H1 (cell line): ENCODE measurements around the gene KRT3. TPM values are rescaled to one million over a fixed set of nuclear protein-coding genes. Genes with fewer than 3 reads are reported as not detected.

ENCODE experiments used
- CTCF ChIA-PET: fragments of 300-600 bp; sonication (Branson Sonifier 250); formaldehyde crosslinking; loops from one replicate; lab custom pipeline; 2021; ENCODE audit not compliant: partially characterized antibody; lab: Charles Lee
- POLR2A ChIA-PET: fragments of 300-600 bp; sonication (Branson Sonifier 250); formaldehyde crosslinking; loops from one replicate; lab custom pipeline; 2021; ENCODE audit warnings: inconsistent platforms; ENCODE audit not compliant: partially characterized antibody; lab: Charles Lee
- DNase-seq, 2 experiments: peaks; one replicate each; pipeline versions ENCODE4 v3.0.0 to v3.0.0-alpha.2; 2010 to 2022; ENCODE audit warnings: low spot score in 2 of 2, low read depth in 1 of 2, mixed read lengths in 1 of 2
- FAIRE-seq: peaks from 2 replicates; lab custom pipeline; 2011; peaks lifted over from hg19 to GRCh38; lab: Jason Lieb, UNC
- H2AFZ ChIP-seq: 2 replicates; pipeline ENCODE4 v1.8.1; 2012; ENCODE audit warnings: low read length, inconsistent platforms
- H2AK5ac ChIP-seq: 2 replicates; pipeline ENCODE4 v1.6.1; 2013; ENCODE audit warnings: low read depth, low read length
- H2BK120ac ChIP-seq: replicated peaks from 2 replicates; pipeline ENCODE3; 2013; ENCODE audit warnings: low read depth, low read length, inconsistent platforms
- H2BK12ac ChIP-seq: 2 replicates; pipeline ENCODE4 v1.6.1; 2013; ENCODE audit warnings: low read depth, low read length
- H2BK15ac ChIP-seq: 2 replicates; pipeline ENCODE4 v1.6.1; 2013; ENCODE audit warnings: low read length
- H2BK20ac ChIP-seq: 2 replicates; pipeline ENCODE4 v1.6.1; 2013; ENCODE audit warnings: low read length
- H2BK5ac ChIP-seq: 2 replicates; pipeline ENCODE4 v1.6.1; 2013; ENCODE audit warnings: low read depth, low read length
- H3K14ac ChIP-seq: 2 replicates; pipeline ENCODE4 v1.6.1; 2013; ENCODE audit warnings: inconsistent platforms; ENCODE audit not compliant: insufficient read length
- H3K18ac ChIP-seq: 2 replicates; pipeline ENCODE4 v1.6.1; 2013; ENCODE audit warnings: low read length; ENCODE audit errors: extremely low read depth
- H3K23ac ChIP-seq: 2 replicates; pipeline ENCODE4 v1.6.1; 2013; ENCODE audit warnings: inconsistent platforms; ENCODE audit not compliant: insufficient read length
- H3K23me2 ChIP-seq: 2 replicates; pipeline ENCODE4 v1.6.1; 2013; ENCODE audit warnings: low read depth, low read length
- H3K27ac ChIP-seq: 2 replicates; pipeline ENCODE4 v1.6.1; 2011; ENCODE audit warnings: low read depth, low read length, inconsistent platforms
- H3K27me3 ChIP-seq, 4 experiments: replicated peaks in 1 of 4; 1 replicate in 1 of 4; 2 replicates in 3 of 4; pipeline versions ENCODE4 v1.6.1 to v1.8.1; 2011 to 2013; ENCODE audit warnings: low read length in 3 of 4, mild to moderate bottlenecking in 3 of 4, inconsistent platforms in 2 of 4, mixed read lengths in 2 of 4, moderate library complexity in 1 of 4; ENCODE audit not compliant: control insufficient read depth in 3 of 4, insufficient read depth in 3 of 4; ENCODE audit errors: extremely low read depth in 1 of 4
- H3K36me3 ChIP-seq, 4 experiments: 2 replicates each; pipeline versions ENCODE4 v1.6.1 to v1.8.1; 2011 to 2013; ENCODE audit warnings: mild to moderate bottlenecking in 4 of 4, low read length in 3 of 4, moderate library complexity in 2 of 4, control low read depth in 1 of 4, inconsistent platforms in 1 of 4; ENCODE audit not compliant: insufficient read depth in 4 of 4, control insufficient read depth in 2 of 4
- H3K4ac ChIP-seq: replicated peaks from 2 replicates; pipeline ENCODE3; 2013; ENCODE audit warnings: low read length, low read depth, mixed read lengths, inconsistent platforms; ENCODE audit not compliant: insufficient read length
- H3K4me1 ChIP-seq, 4 experiments: replicated peaks in 1 of 4; 1 replicate in 1 of 4; 2 replicates in 3 of 4; pipeline versions ENCODE4 v1.6.1 to v1.8.1; 2011 to 2013; ENCODE audit warnings: low read length in 3 of 4, inconsistent platforms in 2 of 4, mixed read lengths in 1 of 4; ENCODE audit not compliant: insufficient read depth in 4 of 4, control insufficient read depth in 3 of 4
- H3K4me2 ChIP-seq, 2 experiments: 2 replicates each; pipeline versions ENCODE4 v1.6.1 to v1.8.1; 2011 to 2013; ENCODE audit warnings: low read depth in 2 of 2, low read length in 2 of 2, control low read depth in 1 of 2, inconsistent platforms in 1 of 2, mild to moderate bottlenecking in 1 of 2; ENCODE audit not compliant: insufficient read depth in 1 of 2
- H3K4me3 ChIP-seq, 4 experiments: fragments of 200-600, 300-600 bp in 1 of 4; sonication (generic), shearing (Covaris generic), sonication (Bioruptor Twin) in 1 of 4; 2 replicates each; pipeline versions ENCODE4 v1.5.1 to v1.8.1; 2011 to 2016; ENCODE audit warnings: low read length in 4 of 4, low read depth in 3 of 4, control low read depth in 2 of 4, inconsistent platforms in 2 of 4, mild to moderate bottlenecking in 2 of 4, mixed read lengths in 1 of 4, moderate library complexity in 1 of 4; ENCODE audit not compliant: insufficient read depth in 2 of 4; ENCODE audit errors: extremely low read depth in 1 of 4
- H3K56ac ChIP-seq: replicated peaks from 2 replicates; pipeline ENCODE3; 2013; ENCODE audit warnings: low read depth, mild to moderate bottlenecking, mixed read lengths, low read length, inconsistent platforms; ENCODE audit not compliant: insufficient read length
- H3K79me1 ChIP-seq: 2 replicates; pipeline ENCODE4 v1.6.1; 2013; ENCODE audit warnings: low read depth, low read length, control low read depth
- H3K79me2 ChIP-seq, 2 experiments: 2 replicates each; pipeline versions ENCODE4 v1.6.1 to v1.8.1; 2012 to 2013; ENCODE audit warnings: low read length in 2 of 2, mild to moderate bottlenecking in 2 of 2, inconsistent platforms in 1 of 2; ENCODE audit not compliant: insufficient read depth in 2 of 2, control insufficient read depth in 1 of 2
- H3K9ac ChIP-seq, 4 experiments: replicated peaks in 1 of 4; 1 replicate in 1 of 4; 2 replicates in 3 of 4; pipeline versions ENCODE4 v1.6.1 to v1.8.1; 2011 to 2013; ENCODE audit warnings: low read depth in 3 of 4, low read length in 3 of 4, control low read depth in 2 of 4, mild to moderate bottlenecking in 2 of 4, moderate library complexity in 2 of 4, inconsistent platforms in 1 of 4; ENCODE audit errors: extremely low read depth in 1 of 4
- H3K9me3 ChIP-seq, 2 experiments: 2 replicates each; pipeline versions ENCODE4 v1.6.1 to v1.8.1; 2012 to 2013; ENCODE audit warnings: mild to moderate bottlenecking in 2 of 2, moderate library complexity in 2 of 2, control low read depth in 1 of 2, inconsistent platforms in 1 of 2, low read depth in 1 of 2, low read length in 1 of 2, mixed read lengths in 1 of 2; ENCODE audit not compliant: insufficient read depth in 2 of 2
- H4K20me1 ChIP-seq, 2 experiments: replicated peaks in 1 of 2; 2 replicates each; pipeline versions ENCODE3 to v1.8.1; 2011 to 2013; ENCODE audit warnings: inconsistent platforms in 2 of 2, low read length in 2 of 2, mild to moderate bottlenecking in 1 of 2; ENCODE audit not compliant: insufficient read depth in 2 of 2, control insufficient read depth in 1 of 2
- H4K5ac ChIP-seq: 2 replicates; pipeline ENCODE4 v1.6.1; 2013; ENCODE audit warnings: low read length, low read depth, mixed read lengths, inconsistent platforms; ENCODE audit not compliant: insufficient read length
- H4K8ac ChIP-seq: 2 replicates; pipeline ENCODE4 v1.8.0; 2013; ENCODE audit warnings: mild to moderate bottlenecking, moderate library complexity, low read length, inconsistent platforms; ENCODE audit not compliant: insufficient read depth; ENCODE audit errors: extremely low read depth
- H4K91ac ChIP-seq: replicated peaks from 2 replicates; pipeline ENCODE3; 2013; ENCODE audit warnings: low read length, mixed read lengths, inconsistent platforms; ENCODE audit not compliant: insufficient read length
- EGR1 ChIP-seq: IDR thresholded peaks from 2 replicates; pipeline ENCODE4 v1.6.1; 2011; ENCODE audit warnings: low read depth, low read length, borderline replicate concordance
- FOSL1 ChIP-seq: IDR thresholded peaks from 2 replicates; pipeline ENCODE4 v1.6.1; 2011; ENCODE audit warnings: mild to moderate bottlenecking, low read depth, low read length, moderate library complexity; ENCODE audit not compliant: insufficient read depth
- HDAC2 ChIP-seq, 2 experiments: fragments of 300-600 bp in 1 of 2; sonication (generic) in 1 of 2; IDR thresholded peaks; 2 replicates each; pipeline ENCODE4 v1.6.1; 2011 to 2012; ENCODE audit warnings: low read depth in 2 of 2, low read length in 2 of 2, mild to moderate bottlenecking in 2 of 2, moderate library complexity in 2 of 2, borderline replicate concordance in 1 of 2, inconsistent platforms in 1 of 2
- HDAC6 ChIP-seq: IDR thresholded peaks from one replicate; pipeline ENCODE4 v1.7.1; 2012; ENCODE audit warnings: low read depth, mild to moderate bottlenecking, inconsistent platforms, low read length, moderate library complexity
- JUND ChIP-seq: IDR thresholded peaks from 2 replicates; pipeline ENCODE4 v1.6.1; 2011; ENCODE audit warnings: mild to moderate bottlenecking, improper control_type of control experiment, low read length
- KDM1A ChIP-seq: fragments of 200-600, 300-600 bp; sonication (generic); IDR thresholded peaks from 2 replicates; pipeline ENCODE4 v1.7.1; 2016; ENCODE audit warnings: mild to moderate bottlenecking, low read length, borderline replicate concordance
- KDM4A ChIP-seq: IDR thresholded peaks from one replicate; pipeline ENCODE4 v1.7.1; 2012; ENCODE audit warnings: low read depth, mild to moderate bottlenecking, moderate library complexity, low read length, inconsistent platforms; ENCODE audit not compliant: severe bottlenecking
- POLR2A ChIP-seq, 2 experiments: IDR thresholded peaks; 1 replicate in 1 of 2; 2 replicates in 1 of 2; pipeline ENCODE4 v1.6.1; 2011; ENCODE audit warnings: low read depth in 2 of 2, low read length in 2 of 2, mild to moderate bottlenecking in 2 of 2; ENCODE audit errors: control extremely low read depth in 1 of 2
- RNF2 ChIP-seq: fragments of 200-900, 300-1000 bp; sonication (generic); IDR thresholded peaks from 2 replicates; pipeline ENCODE4 v1.7.1; 2016; ENCODE audit warnings: borderline replicate concordance, low read depth, mild to moderate bottlenecking, antibody characterized with exemption, low read length; ENCODE audit not compliant: poor library complexity, severe bottlenecking; ENCODE audit errors: missing control alignments
- RXRA ChIP-seq: IDR thresholded peaks from 2 replicates; pipeline ENCODE4 v1.6.1; 2011; ENCODE audit warnings: low read depth, mild to moderate bottlenecking, low read length, moderate library complexity; ENCODE audit not compliant: insufficient read depth
- SIN3A ChIP-seq, 2 experiments: IDR thresholded peaks in 1 of 2; conservative IDR thresholded peaks in 1 of 2; 2 replicates each; pipeline ENCODE4 v1.6.1; 2011 to 2012; ENCODE audit warnings: low read length in 2 of 2, improper control_type of control experiment in 1 of 2, low read depth in 1 of 2, mild to moderate bottlenecking in 1 of 2
- SIRT6 ChIP-seq: IDR thresholded peaks from one replicate; pipeline ENCODE4 v1.7.1; 2012; ENCODE audit warnings: low read length, inconsistent platforms
- SP4 ChIP-seq: IDR thresholded peaks from 2 replicates; pipeline ENCODE4 v1.6.1; 2012; ENCODE audit warnings: low read length, inconsistent platforms
- WGBS, 2 experiments: shearing (Covaris generic) in 1 of 2; methylation state at CpG; one replicate each; pipeline versions ENCODE4 v1.1.6 to v1.1.7; 2013 to 2015; ENCODE audit warnings: low lambda C conversion rate in 2 of 2, mixed read lengths in 2 of 2, inconsistent platforms in 1 of 2, low coverage in 1 of 2, missing lambda C conversion rate in 1 of 2; ENCODE audit not compliant: insufficient replicate concordance in 2 of 2, insufficient coverage in 1 of 2, insufficient read length in 1 of 2; ENCODE audit errors: extremely low coverage in 1 of 2, missing lambda C conversion rate in 1 of 2; 5-methylcytosine and 5-hydroxymethylcytosine counted together
- polyA plus RNA-seq, 7 experiments: library from polyadenylated mRNA; depleted of rRNA in 3 of 7; stranded (reverse) in 5 of 7; unstranded in 2 of 7; fragments of >200 nt in 5 of 7; fragments of 200-250 nt in 2 of 7; gene quantifications; 1 replicate in 5 of 7; 2 replicates in 1 of 7; 4 replicates in 1 of 7; pipeline versions ENCODE4 v1.2.1 to v1.2.3, GENCODE V29; 2011 to 2013; ENCODE audit warnings: missing spikeins in 2 of 7, mixed read lengths in 2 of 7
- total RNA-seq: library from RNA; stranded (reverse); fragmentation: NEBNext Ultra II Directional; extraction: Animal tissue kit (Norgen Biotek cat#: 25700); gene quantifications from 2 replicates; pipeline ENCODE4 v1.2.1, GENCODE V29; 2021

The KRT3 gene
- total and polyA plus RNA-seq, 2 of the 8 experiments (the other 6 are each of a cell fraction or from before 2014, with no cell fraction given) = not detected

DNA sequence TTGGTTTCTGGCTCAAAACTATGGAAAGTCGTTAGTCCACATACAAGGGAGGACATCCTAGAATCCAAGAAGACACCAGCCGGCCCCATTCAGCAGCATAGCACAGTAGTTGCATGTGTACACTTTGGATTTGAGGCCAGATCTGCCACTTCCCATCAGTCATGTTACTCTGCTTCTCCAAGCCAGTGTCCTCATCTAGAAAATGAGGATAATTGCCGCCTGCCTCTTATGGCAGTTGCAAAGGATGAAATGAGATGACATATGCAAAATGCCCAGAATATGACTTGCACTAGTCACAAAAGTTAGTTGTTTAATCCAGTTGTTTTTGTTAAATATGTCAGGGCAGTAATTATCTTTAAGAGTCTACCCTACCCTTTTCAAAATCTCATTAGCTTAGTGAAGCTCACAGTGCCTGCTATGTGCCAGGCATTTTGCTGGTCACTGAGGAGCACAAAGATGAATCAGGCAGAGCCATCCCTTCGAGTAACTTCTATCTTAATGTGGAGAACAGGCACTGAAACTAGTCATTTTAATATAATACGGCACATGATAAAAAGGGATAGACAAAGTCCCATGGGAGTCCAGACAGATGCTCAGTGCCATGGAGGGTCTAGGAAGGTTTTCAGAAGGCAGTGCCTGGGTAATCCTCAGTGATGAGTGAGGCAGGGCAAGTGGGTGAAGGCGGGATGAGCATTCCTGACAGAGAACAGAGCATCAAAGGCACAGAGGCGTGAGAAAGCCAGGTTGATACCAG is 12.2 kb downstream of the KRT3 start:
- DNase-seq = no peak
- ChIA-PET CTCF (no interaction called here), POLR2A (no interaction called here)
- Histone ChIP-seq H3K56ac (no peak overlapping the region), H3K9me3 (no peaks in the 10 kb centered on the region), H3K79me2 (no peaks in the 10 kb centered on the region), H4K91ac (no peak overlapping the region), H3K79me1 (no peaks in the 10 kb centered on the region), H3K4me3 (no peak overlapping the region), H3K23me2 (no peaks in the 10 kb centered on the region), H3K4me2 (no peak overlapping the region), H3K27me3 (no peaks in the 10 kb centered on the region), H3K4me1 (no peaks in the 10 kb centered on the region), H2AK5ac (no peak overlapping the region), H3K23ac (no peak overlapping the region), H2BK12ac (no peak overlapping the region), H3K4ac (no peak overlapping the region), H3K27ac (no peak overlapping the region), H2BK5ac (no peak overlapping the region), H4K5ac (no peak overlapping the region), H3K14ac (no peak overlapping the region), H3K18ac (no peak overlapping the region), H3K36me3 (no peaks in the 10 kb centered on the region), H2BK120ac (no peak overlapping the region), H2BK20ac (no peak overlapping the region), H2BK15ac (no peak overlapping the region), H4K8ac (no peak overlapping the region), H4K20me1 (no peaks in the 10 kb centered on the region), H2AFZ (no peak overlapping the region), H3K9ac (no peak overlapping the region)
- 94% methylated on average over 7 of the region's 7 CpGs; no CpG with 5 or more reads in 1 of the 2 experiments for WGBS, 2 experiments
- FAIRE-seq = no peak
- no peak for TF ChIP-seq SP4
- no peak for TF ChIP-seq SIRT6
- no peak for TF ChIP-seq SIN3A (conservative IDR thresholded peaks at IDR 0.05 in 1 of 2, IDR thresholded peaks at IDR 0.05 in 1 of 2; ENCODE audit: low read depth in 1 of 2, low read length in 2 of 2)
- TF ChIP-seq FOSL1 = no peak
- TF ChIP-seq POLR2A (IDR thresholded peaks at IDR 0.05; ENCODE audit: control extremely low read depth in 1 of 2, low read depth in 2 of 2, low read length in 2 of 2) = no peak
- no peak for TF ChIP-seq HDAC2 (IDR thresholded peaks at IDR 0.05; ENCODE audit: borderline replicate concordance in 1 of 2, low read depth in 2 of 2, low read length in 2 of 2)
- no peak for TF ChIP-seq KDM4A
- no peak for TF ChIP-seq HDAC6
- no peak for TF ChIP-seq RNF2
- no peak for TF ChIP-seq EGR1
- TF ChIP-seq JUND = no peak
- TF ChIP-seq RXRA = no peak
- TF ChIP-seq KDM1A = no peak
